T47D (cell line): ENCODE results near the gene STOX1.

Source experiments
- DNase-seq, 2 experiments: peaks; one replicate each; pipeline versions ENCODE4 v3.0.0 to v3.0.0-alpha.2; 2011 to 2012; ENCODE audit warnings: low read depth in 1 of 2, low spot score in 1 of 2
- JUND ChIP-seq: IDR thresholded peaks from 2 replicates; pipeline ENCODE4 v1.6.1; 2012; ENCODE audit warnings: low read depth
- in situ Hi-C: cut with HindIII; loops from 2 replicates; pipeline ENCODE4 v1.10.0; 2016; ENCODE audit warnings: low sequenced_read_pairs, low pct_unique_long_range_greater_than_20kb

Gene STOX1

GRCh38 chr10:68876246-68877138 is 49.2 kb downstream of the STOX1 start:
- in situ Hi-C loops, result no loop called here
- peak in 1 of 2 experiments; percentile 11 for DNase-seq
- no peak for TF ChIP-seq JUND

DNA sequence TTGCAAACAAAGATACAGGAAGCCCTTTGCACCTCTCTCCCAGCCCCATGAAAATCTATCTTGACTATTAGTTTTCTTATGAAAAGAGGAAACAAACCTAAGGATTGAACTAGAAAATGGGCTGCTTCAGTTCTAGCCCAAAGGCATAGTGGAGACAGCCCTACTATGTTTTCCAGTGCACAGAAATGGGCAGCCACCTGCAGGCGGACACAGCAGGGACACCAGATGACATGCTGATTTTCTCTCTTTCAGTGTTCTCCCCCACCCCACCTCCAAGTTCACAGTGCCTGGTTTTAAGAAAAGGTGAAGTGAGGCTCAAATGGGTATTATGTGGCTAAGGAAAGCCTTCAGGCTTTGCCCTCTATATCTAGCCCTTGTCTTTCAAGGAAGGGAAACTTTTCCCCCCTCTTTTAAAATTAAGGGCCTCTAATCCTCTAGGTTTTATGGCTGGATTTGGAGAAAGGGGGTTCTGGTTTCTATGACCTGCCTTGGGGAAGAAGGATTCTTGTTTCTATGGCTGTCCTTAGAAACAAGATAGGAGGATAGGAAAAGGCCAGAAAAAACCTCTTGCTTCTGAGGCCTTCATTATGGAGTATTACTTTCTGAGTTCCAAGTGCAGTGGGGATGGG is 50.3 kb downstream of the STOX1 start:
- TF ChIP-seq JUND, result no peak
- in situ Hi-C loops, result no loop called here
- DNase-seq, result no peak

DNA sequence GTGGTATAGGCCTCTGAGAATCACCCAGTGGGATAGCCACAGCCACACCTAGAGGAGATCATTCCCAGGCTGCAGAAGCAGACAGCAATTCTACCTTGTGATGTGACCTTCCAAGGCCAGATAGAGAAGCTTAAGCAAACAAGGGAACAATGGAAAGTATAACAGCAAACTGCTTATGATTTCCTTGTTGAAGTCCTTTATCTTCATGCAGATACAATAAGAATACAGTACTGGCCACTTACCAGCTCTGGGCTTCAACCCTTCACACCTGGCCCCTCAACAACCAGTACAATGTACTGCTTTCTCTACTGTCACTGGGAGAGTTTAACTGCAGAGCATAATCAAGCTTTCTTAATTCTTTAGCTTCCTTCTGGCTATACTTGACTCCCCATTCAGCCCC is 51.2 kb downstream of the STOX1 start:
- no peak for TF ChIP-seq JUND
- in situ Hi-C loops, result no loop called here
- DNase-seq, result no peak

DNA sequence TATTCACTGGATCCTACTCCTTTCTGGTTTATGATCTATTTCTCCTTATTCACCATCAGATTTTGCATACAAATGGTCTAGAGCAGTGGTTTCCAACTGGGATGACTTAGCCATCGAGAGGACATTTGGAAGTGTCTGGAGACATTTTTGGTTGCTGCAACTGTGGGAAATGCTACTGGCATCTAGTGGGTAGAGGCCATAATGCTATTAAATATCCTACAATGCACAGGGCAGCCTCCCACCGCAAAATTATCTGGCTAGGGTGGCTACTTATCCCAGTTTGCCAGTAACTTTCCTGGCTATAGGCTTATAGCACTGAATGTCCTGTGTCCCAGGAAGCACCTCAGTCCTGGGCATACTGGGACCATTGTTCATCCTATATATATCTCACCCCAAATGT is 52.3 kb downstream of the STOX1 start:
- DNase-seq, result peak in 1 of 2 experiments; percentile 33
- TF ChIP-seq JUND, result no peak
- in situ Hi-C loops, result no loop called here

GRCh38 chr10:68880181-68880580 is 52.9 kb downstream of the STOX1 start:
- in situ Hi-C loops, result no loop called here

GRCh38 chr10:68895041-68895440 is 67.7 kb downstream of the STOX1 start:
- in situ Hi-C loops, result no loop called here
- TF ChIP-seq JUND, result no peak
- no peak for DNase-seq

More at GRCh38 chr10:68880181-68880580, 52.9 kb downstream of the STOX1 start:
- TF ChIP-seq JUND, result no peak
- DNase-seq, result no peak

GRCh38 chr10:68897336-68897741 is 70.0 kb downstream of the STOX1 start:
- in situ Hi-C loops, result no loop called here

DNA sequence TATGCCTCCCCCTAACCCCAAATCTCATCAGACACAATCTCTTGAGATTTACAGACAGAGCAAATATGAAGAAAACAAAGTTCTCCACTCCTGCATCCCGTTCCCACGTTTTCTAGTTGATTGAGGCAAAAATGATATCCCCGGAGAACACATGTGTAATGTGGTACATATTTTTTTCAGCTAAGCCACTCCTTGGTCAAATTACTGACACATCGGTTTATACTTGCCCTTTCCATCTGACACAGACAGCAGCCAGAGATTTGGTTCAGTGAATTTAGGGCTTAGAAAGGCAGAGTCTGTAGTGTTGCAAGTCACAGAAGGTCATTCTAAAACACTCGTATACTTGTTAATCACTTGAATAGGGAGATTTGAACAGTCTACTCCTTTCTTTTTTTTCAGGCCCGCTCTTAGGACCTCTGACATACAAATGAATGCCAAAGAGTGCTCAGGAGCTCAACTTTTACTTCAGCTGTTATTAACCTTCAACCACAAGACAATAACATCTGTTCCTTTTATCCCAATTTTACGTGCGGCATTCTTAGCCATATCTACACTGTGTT is 71.9 kb downstream of the STOX1 start:
- in situ Hi-C loops, result no loop called here
- no peak for TF ChIP-seq JUND
- no peak for DNase-seq

More at GRCh38 chr10:68897336-68897741, 70.0 kb downstream of the STOX1 start:
- DNase-seq, result peak; percentile 48 to 91
- TF ChIP-seq JUND, result no peak

- in situ Hi-C loops, result no loop called here
- peak in 1 of 2 experiments; percentile 23 for DNase-seq
- no peak for TF ChIP-seq JUND
These were observed 73.2 kb downstream of the STOX1 start for GRCh38 chr10:68900427-68901104.

- peak; percentile 93 to 100 for DNase-seq
- in situ Hi-C loops, result no loop called here
- no peak for TF ChIP-seq JUND
These were observed 74.0 kb downstream of the STOX1 start, which contains the start of gene DDX50 for GRCh38 chr10:68901105-68901927. Gene DDX50 (plus strand): TSS chr10:68901315. CDS start chr10:68901385, 70 bp downstream.

GRCh38 chr10:68902382-68902781 is 75.1 kb downstream of the STOX1 start:
- DNase-seq, result no peak

GRCh38 chr10:68924593-68924992 is 97.3 kb downstream of the STOX1 start:
- no peak for TF ChIP-seq JUND
- in situ Hi-C loops, result no loop called here
- no peak for DNase-seq

More at GRCh38 chr10:68902382-68902781, 75.1 kb downstream of the STOX1 start:
- no peak for TF ChIP-seq JUND
- in situ Hi-C loops, result no loop called here
